HEK293 (cell line): ENCODE results near the gene S1PR3.
A peak's percentile ranks its signal among the peaks of the same experiment; 100 is the strongest.

ENCODE experiments used
- CTCF ChIA-PET: fragments of 350-600 bp; formaldehyde crosslinking; extraction: SDS; loops from one replicate; lab custom pipeline; 2021; ENCODE audit warnings: antibody characterized with exemption; lab: Yijun Ruan, JAX
- POLR2A ChIA-PET: fragments of 300-600 bp; formaldehyde crosslinking; extraction: SDS; loops from one replicate; lab custom pipeline; 2020; ENCODE audit warnings: antibody characterized with exemption, inconsistent platforms; lab: Yijun Ruan, JAX
- H3K27ac ChIP-seq: fragments of 200-500 bp; sonication (Bioruptor generic); 2 replicates; pipeline ENCODE4 v1.5.1; 2014; ENCODE audit warnings: low read depth, low read length, control low read depth, inconsistent platforms; ENCODE audit errors: extremely low read depth
- H3K36me3 ChIP-seq, 2 experiments: fragments of 200-500 bp in 1 of 2; sonication (Bioruptor generic) in 1 of 2; 1 replicate in 1 of 2; 2 replicates in 1 of 2; pipeline ENCODE4 v1.5.1; 2014 to 2017; ENCODE audit warnings: inconsistent platforms in 2 of 2, low read length in 2 of 2; ENCODE audit not compliant: control insufficient read depth in 2 of 2, insufficient read depth in 1 of 2
- H3K4me1 ChIP-seq: fragments of 200-500 bp; sonication (Bioruptor generic); 2 replicates; pipeline ENCODE4 v1.5.1; 2014; ENCODE audit warnings: mild to moderate bottlenecking, low read length, inconsistent platforms; ENCODE audit not compliant: control insufficient read depth, insufficient read depth
- H3K4me3 ChIP-seq: 2 replicates; pipeline ENCODE4 v1.5.1; 2011; ENCODE audit warnings: low read depth, mild to moderate bottlenecking, control low read depth, low read length, moderate library complexity
- H3K9me3 ChIP-seq: fragments of 200-500 bp; sonication (Bioruptor generic); 2 replicates; pipeline ENCODE4 v1.5.1; 2014; ENCODE audit warnings: low read depth, low read length, inconsistent platforms; ENCODE audit not compliant: control insufficient read depth, insufficient read depth
- BCL11B ChIP-seq: fragments of 450-650 bp; formaldehyde crosslinking; IDR thresholded peaks from 2 replicates; pipeline ENCODE4 v1.5.1; 2016; ENCODE audit warnings: low read depth, missing biosample characterization, missing genetic modification characterization
- GLI4 ChIP-seq: fragments of 450-650 bp; formaldehyde crosslinking; IDR thresholded peaks from 2 replicates; pipeline ENCODE4 v1.5.1; 2016; ENCODE audit warnings: missing biosample characterization, missing genetic modification characterization
- GLIS2 ChIP-seq: fragments of 450-650 bp; formaldehyde crosslinking; IDR thresholded peaks from 2 replicates; pipeline ENCODE4 v1.5.1; 2016; ENCODE audit warnings: missing biosample characterization, missing genetic modification characterization
- HOXC10 ChIP-seq: sonication (generic); formaldehyde crosslinking; IDR thresholded peaks from 2 replicates; pipeline ENCODE4 v1.8.1; 2023; ENCODE audit warnings: mild to moderate bottlenecking, missing genetic modification reagents
- KLF16 ChIP-seq: fragments of 450-650 bp; formaldehyde crosslinking; IDR thresholded peaks from 2 replicates; pipeline ENCODE4 v1.5.1; 2017; ENCODE audit warnings: missing biosample characterization, missing genetic modification characterization
- KLF9 ChIP-seq: fragments of 450-650 bp; formaldehyde crosslinking; IDR thresholded peaks from 2 replicates; pipeline ENCODE4 v1.5.1; 2016; ENCODE audit warnings: missing biosample characterization, missing genetic modification characterization, low read depth
- ZBTB10 ChIP-seq: fragments of 450-650 bp; formaldehyde crosslinking; IDR thresholded peaks from 2 replicates; pipeline ENCODE4 v1.5.1; 2016; ENCODE audit warnings: missing biosample characterization, missing genetic modification characterization
- ZBTB17 ChIP-seq: fragments of 450-650 bp; formaldehyde crosslinking; IDR thresholded peaks from 2 replicates; pipeline ENCODE4 v1.5.1; 2016; ENCODE audit warnings: missing biosample characterization, missing genetic modification characterization
- ZIC2 ChIP-seq: fragments of 450-650 bp; formaldehyde crosslinking; IDR thresholded peaks from 2 replicates; pipeline ENCODE4 v1.5.1; 2016; ENCODE audit warnings: missing biosample characterization, missing genetic modification characterization
- ZNF10 ChIP-seq: fragments of 450-650 bp; formaldehyde crosslinking; IDR thresholded peaks from 2 replicates; pipeline ENCODE4 v1.5.1; 2017; ENCODE audit warnings: missing biosample characterization, missing genetic modification characterization
- ZNF132 ChIP-seq: fragments of 450-650 bp; formaldehyde crosslinking; IDR thresholded peaks from 2 replicates; pipeline ENCODE4 v1.5.1; 2017; ENCODE audit warnings: missing biosample characterization, missing genetic modification characterization, borderline replicate concordance
- ZNF157 ChIP-seq: fragments of 450-650 bp; formaldehyde crosslinking; IDR thresholded peaks from 2 replicates; pipeline ENCODE4 v1.5.1; 2016; ENCODE audit warnings: missing biosample characterization, missing genetic modification characterization
- ZNF214 ChIP-seq: fragments of 450-650 bp; formaldehyde crosslinking; IDR thresholded peaks from 2 replicates; pipeline ENCODE4 v1.5.1; 2017; ENCODE audit warnings: missing biosample characterization, mild to moderate bottlenecking, missing genetic modification characterization, borderline replicate concordance
- ZNF221 ChIP-seq: fragments of 450-650 bp; formaldehyde crosslinking; IDR thresholded peaks from 2 replicates; pipeline ENCODE4 v1.5.1; 2017; ENCODE audit warnings: missing biosample characterization, missing genetic modification characterization, borderline replicate concordance
- ZNF501 ChIP-seq: fragments of 450-650 bp; formaldehyde crosslinking; IDR thresholded peaks from 2 replicates; pipeline ENCODE4 v1.5.1; 2016; ENCODE audit warnings: missing biosample characterization, missing genetic modification characterization
- ZNF513 ChIP-seq: fragments of 450-650 bp; IDR thresholded peaks from 2 replicates; pipeline ENCODE4 v1.5.1; 2018; ENCODE audit warnings: missing biosample characterization, missing genetic modification characterization
- ZNF654 ChIP-seq: fragments of 450-650 bp; formaldehyde crosslinking; IDR thresholded peaks from 2 replicates; pipeline ENCODE4 v1.5.1; 2016; ENCODE audit warnings: low read depth, missing biosample characterization, missing genetic modification characterization
- ZNF704 ChIP-seq: fragments of 450-650 bp; formaldehyde crosslinking; IDR thresholded peaks from 2 replicates; pipeline ENCODE4 v1.5.1; 2016; ENCODE audit warnings: missing biosample characterization, missing genetic modification characterization
- ZSCAN18 ChIP-seq: fragments of 450-650 bp; formaldehyde crosslinking; IDR thresholded peaks from 2 replicates; pipeline ENCODE4 v1.5.1; 2016; ENCODE audit warnings: missing biosample characterization, missing genetic modification characterization
- ZSCAN4 ChIP-seq: fragments of 450-650 bp; formaldehyde crosslinking; IDR thresholded peaks from 2 replicates; pipeline ENCODE4 v1.5.1; 2017; ENCODE audit warnings: missing biosample characterization, missing genetic modification characterization

Gene S1PR3

GRCh38 chr9:88971131-88971960 lies 19.9 kb upstream of the S1PR3 start:
- TF ChIP-seq ZIC2 = peak; percentile 16; the same call in 1 of the 2 replicates
- TF ChIP-seq ZBTB10 = no peak
- ChIA-PET POLR2A (interaction anchor here (0.5 kb wide), 1 partner anchor 1270 kb away, joined by 3 read pairs; no protein-coding TSS in a partner anchor), CTCF (interaction anchor here (0.5 to 1.2 kb wide), 2 partner anchors 43 to 307 kb away, joined by 3 read pairs; no protein-coding TSS in a partner anchor)
- no peaks in the 10 kb centered on the region for H3K9me3 ChIP-seq
- no peak overlapping the region for H3K27ac ChIP-seq
- H3K36me3 ChIP-seq = no peaks in the 10 kb centered on the region
- no peaks in the 10 kb centered on the region for H3K4me1 ChIP-seq
- no peak overlapping the region for H3K4me3 ChIP-seq

- CTCF ChIA-PET = no interaction called here
- no peaks in the 10 kb centered on the region for H3K36me3 ChIP-seq
- TF ChIP-seq GLIS2 (no peak), ZNF501 (tag by site-specific recombination) (no peak), BCL11B (tag by site-specific recombination) (no peak), ZBTB17 (tag by site-specific recombination) (no peak), ZNF10 (no peak), HOXC10 (CRISPR knock-in tag) (no peak), GLI4 (tag by site-specific recombination) (no peak), ZNF132 (tag by site-specific recombination) (no peak), ZNF513 (no peak), ZNF704 (tag by site-specific recombination) (no peak), ZNF157 (no peak), ZNF221 (tag by site-specific recombination) (no peak), ZNF214 (tag by site-specific recombination) (no peak), KLF16 (tag by site-specific recombination) (no peak), ZSCAN18 (no peak), KLF9 (no peak), ZNF654 (no peak), ZSCAN4 (tag by site-specific recombination) (no peak)
- TF ChIP-seq, all 188 proteins: peak for 0
- POLR2A ChIA-PET = no interaction called here
- no peaks in the 10 kb centered on the region for H3K4me1 ChIP-seq
- no peak overlapping the region for H3K4me3 ChIP-seq
- no peaks in the 10 kb centered on the region for H3K9me3 ChIP-seq
- no peak overlapping the region for H3K27ac ChIP-seq
These were observed 18.9 kb upstream of the S1PR3 start for GRCh38 chr9:88972401-88972800.
